Measurements from ENCODE around the gene PVALEF.
A peak's percentile ranks its signal among the peaks of the same experiment; 100 is the strongest.

The PVALEF gene

GRCh38 chr17:81196505-81197408, 31.4 kb downstream of the PVALEF start:
- no peak for DNase-seq (ENCODE audit: low spot score)

- no peak for DNase-seq (ENCODE audit: low spot score)
Observed at GRCh38 chr17:81197409-81197795, 32.1 kb downstream of the PVALEF start.

- DNase-seq (ENCODE audit: low spot score) = no peak
Observed at GRCh38 chr17:81197831-81198490, 32.7 kb downstream of the PVALEF start.

GRCh38 chr17:81198826-81199481, 33.6 kb downstream of the PVALEF start:
- DNase-seq (ENCODE audit: low spot score) = no peak

- DNase-seq (ENCODE audit: low spot score) = no peak
Observed at GRCh38 chr17:81199482-81199830, 34.1 kb downstream of the PVALEF start.

GRCh38 chr17:81200201-81200600, 34.9 kb downstream of the PVALEF start:
- DNase-seq (ENCODE audit: low spot score) = no peak

GRCh38 chr17:81200695-81201580, 35.6 kb downstream of the PVALEF start:
- DNase-seq (ENCODE audit: low spot score) = peak; percentile 67

GRCh38 chr17:81202318-81202717, 37.0 kb downstream of the PVALEF start:
- DNase-seq (ENCODE audit: low spot score) = no peak

- DNase-seq (ENCODE audit: low spot score) = no peak
Observed at GRCh38 chr17:81203136-81203535, 37.8 kb downstream of the PVALEF start.

- DNase-seq (ENCODE audit: low spot score) = no peak
Observed at GRCh38 chr17:81204578-81204977, 39.3 kb downstream of the PVALEF start.

GRCh38 chr17:81206166-81206565, 40.9 kb downstream of the PVALEF start:
- DNase-seq (ENCODE audit: low spot score) = no peak

- DNase-seq (ENCODE audit: low spot score) = no peak
Observed at GRCh38 chr17:81206657-81207056, 41.4 kb downstream of the PVALEF start.

GRCh38 chr17:81207610-81208581, 42.6 kb downstream of the PVALEF start:
- DNase-seq (ENCODE audit: low spot score) = no peak

GRCh38 chr17:81208651-81209050, 43.3 kb downstream of the PVALEF start:
- DNase-seq (ENCODE audit: low spot score) = no peak

- DNase-seq (ENCODE audit: low spot score) = no peak
Observed at GRCh38 chr17:81209141-81209540, 43.8 kb downstream of the PVALEF start.

GRCh38 chr17:81210466-81210865, 45.2 kb downstream of the PVALEF start:
- DNase-seq (ENCODE audit: low spot score) = no peak

- no peak for DNase-seq (ENCODE audit: low spot score)
Observed at GRCh38 chr17:81210868-81211267, 45.6 kb downstream of the PVALEF start.

GRCh38 chr17:81212365-81212764, 47.1 kb downstream of the PVALEF start:
- DNase-seq (ENCODE audit: low spot score) = no peak

GRCh38 chr17:81213978-81214377, 48.7 kb downstream of the PVALEF start:
- no peak for DNase-seq (ENCODE audit: low spot score)

- DNase-seq (ENCODE audit: low spot score) = no peak
Observed at GRCh38 chr17:81217491-81217890, 52.2 kb downstream of the PVALEF start.

- DNase-seq (ENCODE audit: low spot score) = no peak
Observed at GRCh38 chr17:81218459-81218858, 53.2 kb downstream of the PVALEF start.
